Epithelial cell of proximal tubule (primary cell): ENCODE data around the gene FNDC1. TPM values are rescaled to one million over a fixed set of nuclear protein-coding genes. Genes with fewer than 3 reads are reported as not detected.

Experiments
- DNase-seq: peaks from one replicate; pipeline ENCODE4 v3.0.0-alpha.2; 2011; ENCODE audit warnings: low read depth
- H3K4me3 ChIP-seq: 2 replicates; pipeline ENCODE4 v1.5.1; 2011; ENCODE audit warnings: low read depth, mild to moderate bottlenecking, low read length
- total RNA-seq: library from RNA; depleted of rRNA; stranded (reverse); fragments of >200 nt; gene quantifications from 2 replicates; pipeline ENCODE4 v1.2.3, GENCODE V29; 2015
- TF ChIP-seq, protein P1 (sequence below): conservative IDR thresholded peaks from 2 replicates; pipeline ENCODE4 v1.5.1; 2012; ENCODE audit warnings: low read depth, mild to moderate bottlenecking, low read length

Gene FNDC1
- total RNA-seq, 1 donor from 2014 or later, result not detected

DNA sequence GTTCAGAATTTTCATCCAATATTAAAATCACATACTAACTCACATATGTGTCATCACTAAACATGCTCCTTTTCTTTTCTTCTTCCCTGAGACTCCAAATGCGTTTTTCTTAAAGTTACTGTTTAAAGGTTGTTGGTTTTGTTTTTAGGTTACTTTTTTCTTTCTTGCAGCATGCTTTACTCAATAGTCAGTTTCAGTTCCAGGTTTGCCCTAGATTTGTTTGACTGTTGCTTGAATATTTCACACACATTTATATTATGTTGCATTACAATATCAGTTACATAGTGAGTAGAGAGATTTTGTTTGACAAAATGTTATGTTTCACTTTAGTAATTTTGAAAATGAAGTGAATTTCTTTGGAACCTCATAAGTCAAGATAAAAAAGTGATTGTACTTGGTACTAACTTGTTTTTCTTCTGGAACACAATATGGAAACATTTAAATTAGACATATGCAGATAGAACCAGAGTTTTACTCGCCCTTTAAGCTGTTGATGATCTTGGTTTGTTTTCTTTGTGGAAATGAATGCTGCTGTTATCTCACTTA is 27.3 kb downstream of the FNDC1 start:
- no peak for DNase-seq
- TF ChIP-seq, protein P1, sequence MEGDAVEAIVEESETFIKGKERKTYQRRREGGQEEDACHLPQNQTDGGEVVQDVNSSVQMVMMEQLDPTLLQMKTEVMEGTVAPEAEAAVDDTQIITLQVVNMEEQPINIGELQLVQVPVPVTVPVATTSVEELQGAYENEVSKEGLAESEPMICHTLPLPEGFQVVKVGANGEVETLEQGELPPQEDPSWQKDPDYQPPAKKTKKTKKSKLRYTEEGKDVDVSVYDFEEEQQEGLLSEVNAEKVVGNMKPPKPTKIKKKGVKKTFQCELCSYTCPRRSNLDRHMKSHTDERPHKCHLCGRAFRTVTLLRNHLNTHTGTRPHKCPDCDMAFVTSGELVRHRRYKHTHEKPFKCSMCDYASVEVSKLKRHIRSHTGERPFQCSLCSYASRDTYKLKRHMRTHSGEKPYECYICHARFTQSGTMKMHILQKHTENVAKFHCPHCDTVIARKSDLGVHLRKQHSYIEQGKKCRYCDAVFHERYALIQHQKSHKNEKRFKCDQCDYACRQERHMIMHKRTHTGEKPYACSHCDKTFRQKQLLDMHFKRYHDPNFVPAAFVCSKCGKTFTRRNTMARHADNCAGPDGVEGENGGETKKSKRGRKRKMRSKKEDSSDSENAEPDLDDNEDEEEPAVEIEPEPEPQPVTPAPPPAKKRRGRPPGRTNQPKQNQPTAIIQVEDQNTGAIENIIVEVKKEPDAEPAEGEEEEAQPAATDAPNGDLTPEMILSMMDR, result no peak
- no peak overlapping the region for H3K4me3 ChIP-seq

DNA sequence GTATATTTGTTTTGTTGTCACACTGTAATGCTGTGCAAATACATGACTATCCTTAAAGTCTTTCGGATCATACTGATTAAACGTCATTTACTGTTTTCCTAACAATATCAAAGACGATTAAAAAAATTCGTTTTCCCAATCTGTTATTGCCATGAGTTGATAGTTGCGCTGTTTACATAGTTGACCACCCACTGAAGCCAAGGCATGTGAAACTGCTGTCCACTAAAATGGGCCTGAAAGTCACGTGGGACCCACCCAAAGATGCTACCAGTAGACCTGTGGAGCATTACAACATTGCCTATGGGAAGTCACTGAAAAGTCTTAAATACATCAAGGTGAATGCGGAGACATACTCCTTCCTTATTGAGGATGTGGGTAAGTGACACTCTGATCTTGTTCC is 28.1 kb downstream of the FNDC1 start:
- TF ChIP-seq, protein P1, result no peak
- no peak overlapping the region for H3K4me3 ChIP-seq
- no peak for DNase-seq

DNA sequence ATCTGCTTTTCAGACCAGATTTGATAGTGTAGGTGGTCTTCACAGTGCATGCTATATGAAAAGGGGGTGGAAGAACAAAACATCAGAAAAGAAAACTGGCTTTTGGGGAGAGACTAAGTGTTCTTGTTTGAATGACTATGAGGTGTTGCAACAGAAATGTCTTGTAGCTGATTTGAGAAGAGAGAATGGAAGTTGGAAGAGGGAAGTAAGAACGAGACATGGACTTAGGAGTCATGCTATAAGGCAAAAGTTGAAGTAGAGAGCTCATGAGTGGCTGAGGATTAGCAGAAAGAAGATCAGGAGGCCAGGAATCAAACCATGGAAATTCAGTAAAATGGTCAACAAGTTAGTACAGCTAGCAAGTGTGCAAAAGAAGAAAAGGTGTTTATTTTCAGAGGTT is 32.1 kb downstream of the FNDC1 start:
- TF ChIP-seq, protein P1, result no peak
- no peak for DNase-seq
- H3K4me3 ChIP-seq, result no peak overlapping the region

DNA sequence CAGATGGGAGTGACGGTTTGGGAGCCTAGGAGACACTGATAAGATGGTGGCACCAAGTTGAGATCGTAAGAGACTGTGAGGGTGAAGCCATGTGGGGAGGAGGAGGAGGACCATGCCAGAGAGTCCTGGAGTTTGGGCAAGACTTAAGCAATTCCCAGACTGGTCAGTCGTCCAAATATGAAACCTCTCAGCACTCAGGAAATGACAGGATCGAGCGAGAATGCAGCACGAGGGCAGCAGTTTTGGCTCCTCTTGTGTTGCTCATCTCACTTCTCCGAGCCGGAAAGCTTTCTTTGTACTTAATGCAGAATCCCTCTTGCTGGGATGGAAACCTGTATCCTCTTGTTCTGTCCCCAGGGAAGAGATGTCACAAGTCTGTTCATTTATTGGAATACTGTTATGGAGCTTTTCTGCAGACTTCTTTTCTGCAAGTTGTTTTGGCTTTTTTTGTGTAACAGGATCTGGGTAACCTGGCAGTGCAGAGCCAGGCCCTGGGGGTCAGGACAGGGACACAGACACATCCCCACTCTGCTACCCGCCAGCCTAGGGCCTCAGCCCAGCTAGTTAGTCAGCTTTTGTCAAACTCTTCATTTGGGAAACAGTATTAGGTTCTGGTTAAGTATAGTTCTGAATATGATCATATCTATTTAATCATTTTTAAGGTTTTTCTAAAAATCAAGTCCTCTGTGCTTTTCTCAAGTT is 34.3 kb downstream of the FNDC1 start:
- H3K4me3 ChIP-seq, result no peak overlapping the region
- TF ChIP-seq, protein P1, result no peak
- no peak for DNase-seq

DNA sequence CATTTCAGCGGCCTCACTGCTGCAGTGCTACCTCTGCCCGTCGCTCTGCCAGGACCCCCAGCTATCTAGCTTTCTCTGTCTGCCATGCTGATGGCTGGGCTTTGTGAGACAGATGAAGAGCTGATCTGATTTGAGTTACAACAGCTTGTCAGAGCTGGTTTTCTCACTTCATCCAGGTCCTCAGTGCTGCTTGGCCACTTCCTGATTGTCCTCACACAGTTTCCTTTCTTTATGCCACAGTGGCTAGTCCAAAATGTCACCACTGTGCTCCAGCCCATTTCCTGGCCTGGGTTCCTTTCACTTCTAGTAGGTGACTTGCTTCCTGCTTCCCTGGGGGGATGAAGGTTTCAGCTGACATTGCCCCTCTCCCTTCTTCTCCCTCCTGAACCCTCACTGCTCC is 35.4 kb downstream of the FNDC1 start:
- no peak for DNase-seq
- H3K4me3 ChIP-seq, result no peak overlapping the region
- TF ChIP-seq, protein P1, result no peak

DNA sequence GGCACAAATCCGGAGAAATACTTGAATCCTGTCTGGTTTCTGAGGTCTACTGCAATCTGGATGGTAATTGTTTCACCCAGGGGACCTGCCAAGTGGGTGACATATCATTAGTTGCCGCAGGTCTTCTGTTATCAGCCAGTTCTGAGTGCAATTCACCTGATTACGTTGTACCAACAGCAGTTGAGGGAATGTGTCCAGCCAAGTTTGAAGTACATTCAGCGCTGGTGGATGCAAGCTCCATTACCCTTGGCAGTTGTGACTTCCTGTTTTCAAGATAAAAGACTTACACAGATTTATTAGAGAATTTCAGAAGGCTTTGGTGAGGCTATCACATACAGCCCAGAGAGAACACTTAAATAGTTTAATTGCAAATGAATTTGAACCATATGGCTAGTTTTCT is 42.8 kb downstream of the FNDC1 start:
- TF ChIP-seq, protein P1, result no peak
- DNase-seq, result no peak
- H3K4me3 ChIP-seq, result no peak overlapping the region
